MM.1S (cell line): ENCODE measurements around the gene PMEPA1.

Experiments
- DNase-seq: peaks from one replicate; pipeline ENCODE4 v3.0.0-alpha.2; 2015
- H2AFZ ChIP-seq: fragments of 300-600 bp; sonication (generic); 2 replicates; pipeline ENCODE4 v1.6.0; 2016; ENCODE audit warnings: antibody characterized with exemption, low read length
- H3F3A ChIP-seq: fragments of 300-600 bp; sonication (generic); 2 replicates; pipeline ENCODE4 v1.6.1; 2016; ENCODE audit warnings: mild to moderate bottlenecking, antibody characterized with exemption, low read length, moderate library complexity, mixed read lengths; ENCODE audit not compliant: insufficient read depth
- H3K27ac ChIP-seq: fragments of 300-600 bp; sonication (generic); 2 replicates; pipeline ENCODE4 v1.5.1; 2016; ENCODE audit warnings: mild to moderate bottlenecking, low read length
- H3K27me3 ChIP-seq: fragments of 300-600 bp; sonication (generic); replicated peaks from 2 replicates; pipeline ENCODE4 v1.6.0; 2016; ENCODE audit warnings: low read length; ENCODE audit not compliant: insufficient read depth
- H3K36me3 ChIP-seq: fragments of 300-600 bp; sonication (generic); replicated peaks from 2 replicates; pipeline ENCODE4 v1.6.1; 2016; ENCODE audit warnings: mild to moderate bottlenecking, low read length, mixed read lengths; ENCODE audit not compliant: insufficient read depth
- H3K4me1 ChIP-seq: fragments of 300-600 bp; sonication (generic); 2 replicates; pipeline ENCODE4 v1.6.1; 2016; ENCODE audit warnings: low read length, mixed read lengths
- H3K4me2 ChIP-seq: fragments of 300-600 bp; sonication (generic); 2 replicates; pipeline ENCODE4 v1.6.0; 2016; ENCODE audit warnings: low read depth, low read length
- H3K4me3 ChIP-seq: fragments of 300-600 bp; sonication (generic); 2 replicates; pipeline ENCODE4 v1.5.1; 2016; ENCODE audit warnings: low read length, mixed read lengths
- H3K79me2 ChIP-seq: fragments of 300-600 bp; sonication (generic); 2 replicates; pipeline ENCODE4 v1.6.1; 2016; ENCODE audit warnings: mixed run types, low read length, mixed read lengths
- H3K9ac ChIP-seq: fragments of 300-600 bp; sonication (generic); 2 replicates; pipeline ENCODE4 v1.6.1; 2016; ENCODE audit warnings: low read length, mixed read lengths
- H3K9me2 ChIP-seq: fragments of 300-600 bp; sonication (generic); replicated peaks from 2 replicates; pipeline ENCODE4 v1.6.1; 2016; ENCODE audit warnings: mild to moderate bottlenecking, low read length, mixed read lengths; ENCODE audit not compliant: insufficient read depth
- H3K9me3 ChIP-seq: fragments of 300-600 bp; sonication (generic); replicated peaks from 2 replicates; pipeline ENCODE4 v1.6.1; 2016; ENCODE audit warnings: mild to moderate bottlenecking, low read length, mixed read lengths; ENCODE audit not compliant: insufficient read depth
- H4K20me1 ChIP-seq: fragments of 300-600 bp; sonication (generic); 2 replicates; pipeline ENCODE4 v1.6.1; 2016; ENCODE audit warnings: mild to moderate bottlenecking, low read length, moderate library complexity, mixed read lengths; ENCODE audit not compliant: insufficient read depth
- EZH2 ChIP-seq: fragments of 300-600 bp; sonication (generic); optimal IDR thresholded peaks from 2 replicates; pipeline ENCODE3; 2017; ENCODE audit warnings: low read depth, mild to moderate bottlenecking, antibody characterized with exemption, low read length, mixed read lengths
- EZH2phosphoT487 ChIP-seq: fragments of 300-600 bp; sonication (generic); IDR thresholded peaks from 2 replicates; pipeline ENCODE4 v1.6.1; 2018; ENCODE audit warnings: antibody characterized with exemption, low read length
- TF ChIP-seq, protein P1 (sequence below): fragments of 300-600 bp; sonication (generic); IDR thresholded peaks from 2 replicates; pipeline ENCODE4 v1.5.1; 2016; ENCODE audit warnings: antibody characterized with exemption, low read length, mixed read lengths

Gene PMEPA1

DNA sequence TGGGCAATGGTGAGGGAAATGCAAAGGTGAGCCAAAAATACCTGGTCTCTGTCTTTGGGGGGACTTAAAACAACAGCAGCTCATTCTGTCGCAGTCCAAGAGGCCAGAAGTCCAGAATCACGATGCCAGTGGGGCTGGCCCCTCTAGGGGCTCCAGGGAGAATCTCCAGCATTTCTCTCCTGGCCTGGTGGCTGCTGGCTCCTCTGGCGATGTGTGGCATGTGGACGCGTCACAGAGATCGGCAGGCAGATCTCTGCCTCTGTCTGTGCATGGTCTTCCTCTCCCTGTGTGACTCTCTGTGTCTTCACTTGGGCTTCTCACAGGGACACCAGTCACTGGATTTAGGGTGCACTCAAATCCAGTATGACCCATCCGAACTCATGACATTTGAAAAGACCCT, 14.0 kb upstream of the PMEPA1 start:
- no peaks in the 10 kb centered on the region for H4K20me1 ChIP-seq
- no peaks in the 10 kb centered on the region for H3K9me2 ChIP-seq
- H2AFZ ChIP-seq, result no peak overlapping the region
- peaks cover 74% of the 10 kb centered on the region for H3K27me3 ChIP-seq
- no peaks in the 10 kb centered on the region for H3K36me3 ChIP-seq
- H3K4me2 ChIP-seq, result no peak overlapping the region
- H3K4me1 ChIP-seq, result peaks cover 3% of the 10 kb centered on the region
- H3K27ac ChIP-seq, result no peak overlapping the region
- no peak for TF ChIP-seq EZH2phosphoT487
- TF ChIP-seq, protein P1, sequence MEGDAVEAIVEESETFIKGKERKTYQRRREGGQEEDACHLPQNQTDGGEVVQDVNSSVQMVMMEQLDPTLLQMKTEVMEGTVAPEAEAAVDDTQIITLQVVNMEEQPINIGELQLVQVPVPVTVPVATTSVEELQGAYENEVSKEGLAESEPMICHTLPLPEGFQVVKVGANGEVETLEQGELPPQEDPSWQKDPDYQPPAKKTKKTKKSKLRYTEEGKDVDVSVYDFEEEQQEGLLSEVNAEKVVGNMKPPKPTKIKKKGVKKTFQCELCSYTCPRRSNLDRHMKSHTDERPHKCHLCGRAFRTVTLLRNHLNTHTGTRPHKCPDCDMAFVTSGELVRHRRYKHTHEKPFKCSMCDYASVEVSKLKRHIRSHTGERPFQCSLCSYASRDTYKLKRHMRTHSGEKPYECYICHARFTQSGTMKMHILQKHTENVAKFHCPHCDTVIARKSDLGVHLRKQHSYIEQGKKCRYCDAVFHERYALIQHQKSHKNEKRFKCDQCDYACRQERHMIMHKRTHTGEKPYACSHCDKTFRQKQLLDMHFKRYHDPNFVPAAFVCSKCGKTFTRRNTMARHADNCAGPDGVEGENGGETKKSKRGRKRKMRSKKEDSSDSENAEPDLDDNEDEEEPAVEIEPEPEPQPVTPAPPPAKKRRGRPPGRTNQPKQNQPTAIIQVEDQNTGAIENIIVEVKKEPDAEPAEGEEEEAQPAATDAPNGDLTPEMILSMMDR, result no peak
- no peak for TF ChIP-seq EZH2
- H3K4me3 ChIP-seq, result no peak overlapping the region
- DNase-seq, result no peak
- H3K9ac ChIP-seq, result no peak overlapping the region
- H3F3A ChIP-seq, result no peaks in the 10 kb centered on the region
- H3K9me3 ChIP-seq, result no peaks in the 10 kb centered on the region
- no peaks in the 10 kb centered on the region for H3K79me2 ChIP-seq

DNA sequence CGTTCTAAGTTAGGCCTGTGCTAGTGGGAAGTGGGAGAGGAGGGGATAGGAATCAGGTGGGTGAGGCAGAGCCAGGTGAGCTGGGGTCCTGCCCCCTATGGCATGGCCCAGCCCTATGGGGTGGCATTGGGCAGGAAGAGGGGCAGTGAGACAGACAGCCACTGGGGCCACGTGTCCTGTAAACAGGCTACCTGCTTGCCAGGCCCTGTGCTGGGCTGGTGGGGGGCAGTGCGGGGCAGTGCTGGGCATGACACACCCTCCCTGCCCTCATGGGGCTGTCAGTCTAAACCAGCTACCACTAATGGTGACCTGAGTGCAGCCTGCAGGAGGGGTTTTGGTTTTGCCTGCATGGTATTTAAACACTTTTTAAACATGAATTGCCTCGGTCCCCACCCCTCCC, 10.1 kb upstream of the PMEPA1 start:
- no peak for TF ChIP-seq EZH2
- TF ChIP-seq, protein P1, result no peak
- TF ChIP-seq EZH2phosphoT487, result no peak
- H3K36me3 ChIP-seq, result no peaks in the 10 kb centered on the region
- no peak overlapping the region for H2AFZ ChIP-seq
- H3K27me3 ChIP-seq, result peaks cover 38% of the 10 kb centered on the region
- no peaks in the 10 kb centered on the region for H3F3A ChIP-seq
- no peaks in the 10 kb centered on the region for H3K79me2 ChIP-seq
- H3K9ac ChIP-seq, result no peak overlapping the region
- no peak overlapping the region for H3K27ac ChIP-seq
- no peaks in the 10 kb centered on the region for H4K20me1 ChIP-seq
- no peaks in the 10 kb centered on the region for H3K9me2 ChIP-seq
- H3K4me2 ChIP-seq, result no peak overlapping the region
- DNase-seq, result no peak
- no peaks in the 10 kb centered on the region for H3K9me3 ChIP-seq
- peaks cover 14% of the 10 kb centered on the region for H3K4me1 ChIP-seq
- no peak overlapping the region for H3K4me3 ChIP-seq

DNA sequence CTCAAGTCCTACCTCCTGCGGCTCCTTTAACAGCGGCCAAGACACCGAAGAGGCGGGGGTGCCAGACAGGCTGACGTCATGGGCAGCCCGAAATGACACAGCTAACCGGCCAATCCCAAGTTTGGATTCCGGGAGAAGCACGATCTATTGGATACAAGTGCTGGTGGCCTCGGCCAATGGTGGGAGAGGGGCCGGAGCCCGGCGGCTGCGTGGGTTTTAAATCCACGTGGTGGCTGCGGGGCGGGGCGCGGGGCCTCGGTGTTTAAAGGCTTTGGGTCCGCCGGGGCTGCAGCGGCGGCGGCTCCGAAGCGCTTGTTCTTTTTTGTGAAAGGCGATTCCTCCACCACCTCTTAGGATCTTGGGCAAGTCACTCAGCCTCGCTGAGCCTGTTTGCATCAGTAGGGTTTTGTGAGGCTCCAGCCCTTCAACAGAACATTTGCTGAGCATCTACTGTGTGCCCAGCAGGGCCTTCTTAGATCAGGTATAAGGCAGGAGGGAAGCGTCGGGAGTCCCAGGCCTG, 8.7 kb upstream of the PMEPA1 start:
- no peaks in the 10 kb centered on the region for H3K36me3 ChIP-seq
- no peak overlapping the region for H3K9ac ChIP-seq

DNA sequence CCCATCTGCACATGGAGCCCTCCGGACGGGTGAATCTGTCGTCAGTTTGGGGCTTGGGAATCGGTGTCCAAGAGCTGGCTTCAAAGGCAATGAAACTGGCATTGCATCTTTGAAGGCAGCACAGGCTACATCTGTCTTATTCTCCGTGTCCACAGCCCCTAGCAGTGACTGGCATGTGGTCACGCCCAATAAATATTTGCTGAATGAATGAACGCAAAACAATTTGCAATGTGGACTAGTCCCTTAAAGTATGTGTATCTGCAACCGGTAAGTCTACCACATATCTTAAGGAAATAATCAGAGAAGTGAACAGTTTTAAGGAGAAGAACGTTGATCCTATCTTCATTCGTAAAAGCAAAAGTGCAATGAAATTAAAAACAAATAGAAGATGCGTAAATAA, 8.0 kb upstream of the PMEPA1 start:
- no peak for DNase-seq
- Histone ChIP-seq H3K4me2 (no peak overlapping the region), H4K20me1 (no peaks in the 10 kb centered on the region), H3K4me1 (peaks cover 14% of the 10 kb centered on the region), H3K79me2 (no peaks in the 10 kb centered on the region), H3K4me3 (no peak overlapping the region), H3K27me3 (peaks cover 18% of the 10 kb centered on the region), H3K27ac (no peak overlapping the region), H3K36me3 (no peaks in the 10 kb centered on the region), H3F3A (no peaks in the 10 kb centered on the region), H2AFZ (no peak overlapping the region), H3K9me3 (no peaks in the 10 kb centered on the region), H3K9ac (no peak overlapping the region), H3K9me2 (no peaks in the 10 kb centered on the region)
- TF ChIP-seq EZH2 (no peak), EZH2phosphoT487 (no peak)
- TF ChIP-seq, protein P1, result no peak

More for the DNA sequence above, 8.7 kb upstream of the PMEPA1 start:
- Histone ChIP-seq H3K4me3 (peak overlapping the region; percentile 46), H3K4me2 (peak overlapping the region; percentile 93), H3F3A (no peaks in the 10 kb centered on the region), H3K79me2 (no peaks in the 10 kb centered on the region), H3K27me3 (peaks cover 26% of the 10 kb centered on the region), H2AFZ (peak overlapping the region; percentile 67; the same call in 1 of the 2 replicates), H3K27ac (no peak overlapping the region), H3K4me1 (peaks cover 14% of the 10 kb centered on the region), H4K20me1 (no peaks in the 10 kb centered on the region), H3K9me2 (no peaks in the 10 kb centered on the region), H3K9me3 (no peaks in the 10 kb centered on the region)
- DNase-seq, result peak; percentile 98
- TF ChIP-seq EZH2 (no peak), EZH2phosphoT487 (no peak)
